Effector CD4-positive, alpha-beta T cell (primary cell): Measurements from ENCODE around the gene DPH1.
A peak's percentile ranks its signal among the peaks of the same experiment; 100 is the strongest.
"Not testable (repeated sequence)": the region's sequence is repeated elsewhere in the genome, so short reads cannot be mapped to it uniquely, and the experiment has no call there.

ENCODE experiments used
- DNase-seq: peaks from one replicate; pipeline ENCODE4 v3.0.0-alpha.2; 2020

The DPH1 gene

GRCh38 chr17:2008332-2009126, 21.4 kb upstream of the DPH1 start:
- DNase-seq = no peak

GRCh38 chr17:2009737-2010136, 20.2 kb upstream of the DPH1 start:
- DNase-seq = no peak

- no peak for DNase-seq
Measured at GRCh38 chr17:2011411-2012371, 18.3 kb upstream of the DPH1 start.

- DNase-seq = no peak
Measured at GRCh38 chr17:2012499-2012898, 17.5 kb upstream of the DPH1 start.

- not testable (repeated sequence) for DNase-seq
Measured at GRCh38 chr17:2013220-2013993, 16.5 kb upstream of the DPH1 start.

GRCh38 chr17:2013994-2014317, 16.0 kb upstream of the DPH1 start:
- no peak for DNase-seq

- no peak for DNase-seq
Measured at GRCh38 chr17:2015314-2015713, 14.6 kb upstream of the DPH1 start.

- no peak for DNase-seq
Measured at GRCh38 chr17:2016494-2016893, 13.5 kb upstream of the DPH1 start.

- DNase-seq = no peak
Measured at GRCh38 chr17:2017274-2017941, 12.5 kb upstream of the DPH1 start.

- no peak for DNase-seq
Measured at GRCh38 chr17:2018716-2019510, 11.0 kb upstream of the DPH1 start.

GRCh38 chr17:2019723-2020122, 10.2 kb upstream of the DPH1 start:
- no peak for DNase-seq

GRCh38 chr17:2020721-2021120, 9.2 kb upstream of the DPH1 start:
- no peak for DNase-seq

- DNase-seq = no peak
Measured at GRCh38 chr17:2022647-2023240, 7.2 kb upstream of the DPH1 start.

GRCh38 chr17:2023256-2023655, 6.7 kb upstream of the DPH1 start:
- DNase-seq = no peak

- DNase-seq = no peak
Measured at GRCh38 chr17:2023692-2024571, 6.0 kb upstream of the DPH1 start.

- no peak for DNase-seq
Measured at GRCh38 chr17:2024572-2025219, 5.3 kb upstream of the DPH1 start.

- peak; percentile 64 for DNase-seq
Measured at GRCh38 chr17:2025220-2025621, 4.7 kb upstream of the DPH1 start, which contains the start of gene RTN4RL1. Gene RTN4RL1 (minus strand): TSS chr17:2025334. CDS start chr17:2024865, 469 bp downstream.

- DNase-seq = no peak
Measured at GRCh38 chr17:2025622-2026309, 4.2 kb upstream of the DPH1 start.
